Posterior vena cava (tissue), 2 donors: ENCODE data around the gene ZNF592. TPM values are rescaled to one million over a fixed set of nuclear protein-coding genes. Genes with fewer than 3 reads are reported as not detected.

Experiments
- DNase-seq: peaks from one replicate; pipeline ENCODE4 v3.0.0-alpha.2; 2020; ENCODE audit warnings: low spot score
- intact Hi-C, 2 donors: fragments of 100-400 bp; cut with DNase I; formaldehyde crosslinking; loops; one replicate each; pipeline versions ENCODE4 v1.14.1 to v1.14.2; 2022 to 2023
- total RNA-seq, 2 donors: library from RNA; stranded (reverse); fragmentation: NEBNext Ultra II Directional; extraction: Animal tissue kit (Norgen Biotek cat#: 25700); gene quantifications; one replicate each; pipeline ENCODE4 v1.2.1, GENCODE V29; 2021
- donor health status: DM: yes; HTN: yes; CAD: no.
- donor health status: DM: yes; HTN: yes; CAD: no.

The ZNF592 gene
- total RNA-seq, 2 donors from 2014 or later, result 21.3 to 21.8 TPM

DNA sequence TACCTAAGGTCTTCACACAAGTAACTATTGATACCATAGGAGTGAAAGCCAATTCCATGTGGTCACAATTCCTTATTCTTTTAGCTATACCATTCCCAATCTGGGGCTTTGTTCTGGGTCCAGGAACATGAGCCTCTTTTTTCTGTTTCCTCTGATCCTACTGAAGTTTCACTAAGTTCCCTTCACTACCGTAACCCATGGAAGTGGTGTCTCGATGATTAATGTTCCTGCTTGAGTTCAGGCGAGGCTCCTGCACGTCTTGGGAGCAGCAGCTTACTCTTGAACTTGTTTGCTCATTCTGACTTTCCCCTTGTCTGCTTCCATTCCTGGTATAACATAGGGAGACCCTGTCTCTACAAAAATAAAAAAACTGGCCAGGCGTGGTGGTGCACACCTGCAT is 23.6 kb downstream of the ZNF592 start:
- no peak for DNase-seq
- intact Hi-C loops, result no loop called here

DNA sequence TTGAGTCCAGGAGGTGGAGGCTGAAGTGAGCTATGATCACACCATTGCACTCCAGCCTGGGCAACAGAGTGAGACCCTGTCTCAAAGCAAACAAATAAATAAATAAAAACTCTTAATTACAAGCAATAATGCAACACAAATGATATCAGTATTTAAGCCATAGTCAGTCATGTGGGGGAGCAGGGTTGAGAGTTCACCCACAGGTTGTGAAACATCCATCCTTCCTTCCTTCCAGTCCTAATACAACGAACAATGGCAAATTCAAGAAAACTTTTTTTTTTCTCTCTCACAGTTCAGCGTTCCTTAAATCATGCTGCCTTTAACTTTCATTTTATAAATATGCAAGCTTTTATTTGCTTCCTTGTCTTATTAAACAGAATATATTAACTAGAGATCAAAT is 24.1 kb downstream of the ZNF592 start:
- intact Hi-C loops, result no loop called here
- DNase-seq, result no peak

DNA sequence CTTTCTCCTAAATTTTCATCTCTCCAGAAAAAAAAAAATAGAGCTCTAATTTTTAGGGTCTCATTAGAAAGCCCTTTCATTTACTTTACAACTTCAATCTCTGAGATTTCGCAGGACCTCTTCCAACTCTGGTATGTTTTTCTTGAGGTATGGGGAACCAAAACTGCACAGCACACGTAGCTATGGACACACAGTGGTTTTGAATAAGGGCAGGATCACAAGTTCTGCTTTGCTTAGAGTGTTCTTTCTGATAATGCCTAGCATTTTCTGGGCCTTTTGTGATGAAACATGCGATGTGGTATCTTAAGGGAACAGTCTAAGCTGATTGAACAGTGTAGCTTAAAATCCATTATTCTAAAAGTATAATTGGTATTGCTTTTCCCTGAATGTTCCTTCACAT is 25.3 kb downstream of the ZNF592 start:
- intact Hi-C loops, result no loop called here
- no peak for DNase-seq

DNA sequence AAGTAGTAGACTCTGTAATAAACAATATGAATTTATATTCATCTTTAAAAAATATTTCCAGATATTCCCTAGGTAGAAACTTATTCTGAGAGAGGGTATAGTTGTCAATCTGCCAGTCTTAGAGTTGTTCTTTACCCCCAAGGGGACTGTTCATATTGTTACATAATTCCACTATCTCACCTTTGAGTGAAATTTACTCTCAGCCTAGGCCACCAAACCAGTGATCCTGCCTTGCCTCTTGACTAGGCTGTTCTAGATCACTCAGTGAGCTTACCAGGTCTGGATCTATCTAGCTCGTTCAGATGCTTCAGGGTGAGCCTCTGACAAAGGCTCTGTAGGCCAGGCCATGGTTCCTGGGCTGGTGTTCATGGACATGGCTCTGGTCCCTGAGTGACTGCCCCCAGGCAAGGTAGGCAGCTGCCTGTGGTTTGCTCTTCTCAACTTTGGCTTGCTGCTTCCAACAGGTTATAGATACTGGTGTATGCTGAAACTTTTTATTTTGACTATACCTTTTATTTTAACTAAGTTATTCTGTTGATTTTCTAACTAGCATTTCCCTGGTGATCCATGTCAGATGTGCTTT is 27.6 kb downstream of the ZNF592 start:
- intact Hi-C loops, result no loop called here
- no peak for DNase-seq

DNA sequence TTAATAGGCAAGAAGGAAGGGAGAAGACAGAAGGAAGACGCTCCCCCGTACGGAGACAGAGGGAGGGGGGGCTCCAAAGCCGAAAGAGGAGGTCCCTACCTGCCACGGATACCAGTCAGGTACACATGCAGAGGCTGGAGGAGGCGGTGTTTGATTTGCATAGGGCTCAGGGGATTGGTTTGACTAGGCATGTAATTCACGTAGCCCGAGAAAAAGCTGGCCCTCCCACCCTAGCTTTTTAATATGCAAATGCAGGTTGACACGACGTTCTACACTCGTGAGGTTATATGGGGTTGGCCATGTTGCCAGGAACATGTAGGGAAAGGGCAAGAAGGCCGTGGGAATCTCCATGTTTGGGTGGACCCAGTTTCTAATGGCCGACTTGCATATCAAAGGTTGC is 29.8 kb downstream of the ZNF592 start:
- intact Hi-C loops, result no loop called here
- DNase-seq, result no peak

DNA sequence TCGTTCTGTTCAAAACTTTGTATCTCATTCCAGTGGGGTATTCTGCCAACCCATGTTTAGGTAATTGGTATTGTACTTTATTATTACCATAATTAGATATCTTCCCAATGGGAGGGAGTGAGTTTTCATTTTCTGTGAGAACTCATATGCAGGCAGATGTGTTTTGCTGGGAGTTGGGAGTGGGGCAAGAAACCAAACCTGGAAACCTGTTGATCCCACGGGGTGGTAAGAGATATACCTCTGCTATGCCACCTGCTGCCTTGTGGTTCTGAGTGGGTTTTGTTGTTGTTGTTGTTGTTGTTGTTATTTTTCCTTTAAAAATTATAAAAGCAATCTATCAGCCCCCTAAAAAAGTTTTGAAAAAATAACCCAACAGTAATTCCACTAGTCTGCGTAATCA is 32.1 kb downstream of the ZNF592 start:
- intact Hi-C loops, result no loop called here

DNA sequence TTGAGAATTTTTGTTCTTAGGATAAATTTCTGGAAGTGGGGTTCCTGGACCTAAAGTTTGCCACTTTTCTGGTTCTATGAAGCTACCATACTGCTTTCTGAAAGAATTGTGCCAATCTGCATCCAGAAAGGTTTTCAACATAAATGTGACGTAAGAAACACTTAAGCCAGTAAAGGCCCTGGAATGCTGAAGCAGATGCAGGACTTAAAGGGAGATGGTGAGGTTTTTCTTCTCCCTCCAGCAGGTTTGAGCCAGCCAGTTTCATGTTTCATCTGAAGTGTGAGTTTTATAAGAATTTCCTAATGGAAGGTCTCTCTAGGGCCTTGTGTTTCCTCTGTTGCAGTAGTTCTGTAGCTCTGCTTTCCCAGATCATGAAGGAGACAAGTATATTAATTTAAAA is 33.1 kb downstream of the ZNF592 start:
- intact Hi-C loops, result no loop called here

More for the DNA sequence above, 32.1 kb downstream of the ZNF592 start:
- DNase-seq, result no peak

DNA sequence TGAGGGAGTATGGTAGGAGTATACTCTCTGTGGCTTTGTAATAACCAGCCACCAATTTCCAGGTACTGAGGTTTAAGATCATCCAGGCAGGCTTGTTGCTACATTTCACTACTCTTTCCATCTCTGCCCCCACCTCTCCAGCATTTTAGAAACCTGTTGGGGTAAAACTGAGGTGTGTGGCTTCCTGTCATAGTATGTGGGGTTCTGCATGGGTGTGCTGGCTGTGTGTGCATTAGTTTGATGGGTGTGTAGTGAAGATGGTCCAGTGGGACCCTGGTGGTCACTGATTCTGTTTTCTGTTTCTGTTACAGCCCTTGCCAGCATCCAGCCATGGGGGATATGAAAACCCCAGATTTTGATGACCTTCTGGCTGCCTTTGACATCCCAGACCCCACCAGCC is 34.0 kb downstream of the ZNF592 start:
- intact Hi-C loops, result no loop called here
- no peak for DNase-seq

More for the DNA sequence above, 33.1 kb downstream of the ZNF592 start:
- DNase-seq, result no peak

DNA sequence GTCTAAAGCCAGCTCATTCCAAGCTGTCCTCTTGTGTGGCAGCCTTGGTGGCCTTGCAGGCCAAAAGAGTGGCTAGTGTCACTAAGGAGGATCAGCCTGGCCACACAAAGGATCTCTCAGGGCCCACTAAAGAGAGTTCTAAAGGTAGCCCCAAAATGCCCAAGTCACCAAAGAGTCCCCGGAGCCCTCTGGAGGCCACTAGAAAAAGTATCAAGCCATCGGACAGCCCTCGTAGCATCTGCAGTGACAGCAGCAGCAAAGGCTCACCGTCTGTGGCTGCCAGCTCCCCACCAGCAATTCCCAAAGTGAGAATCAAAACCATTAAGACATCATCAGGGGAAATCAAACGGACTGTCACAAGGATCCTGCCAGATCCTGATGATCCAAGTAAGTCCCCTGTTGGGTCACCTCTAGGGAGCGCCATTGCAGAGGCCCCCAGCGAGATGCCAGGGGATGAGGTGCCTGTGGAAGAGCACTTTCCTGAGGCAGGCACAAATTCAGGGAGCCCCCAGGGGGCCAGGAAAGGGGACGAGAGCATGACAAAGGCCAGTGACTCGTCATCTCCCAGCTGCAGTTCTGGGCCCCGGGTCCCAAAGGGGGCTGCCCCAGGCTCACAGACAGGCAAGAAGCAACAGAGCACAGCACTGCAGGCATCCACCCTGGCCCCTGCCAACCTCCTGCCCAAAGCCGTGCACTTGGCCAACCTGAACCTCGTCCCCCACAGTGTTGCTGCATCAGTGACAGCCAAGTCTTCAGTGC is 35.3 kb downstream of the ZNF592 start:
- DNase-seq, result no peak
- intact Hi-C loops, result no loop called here

DNA sequence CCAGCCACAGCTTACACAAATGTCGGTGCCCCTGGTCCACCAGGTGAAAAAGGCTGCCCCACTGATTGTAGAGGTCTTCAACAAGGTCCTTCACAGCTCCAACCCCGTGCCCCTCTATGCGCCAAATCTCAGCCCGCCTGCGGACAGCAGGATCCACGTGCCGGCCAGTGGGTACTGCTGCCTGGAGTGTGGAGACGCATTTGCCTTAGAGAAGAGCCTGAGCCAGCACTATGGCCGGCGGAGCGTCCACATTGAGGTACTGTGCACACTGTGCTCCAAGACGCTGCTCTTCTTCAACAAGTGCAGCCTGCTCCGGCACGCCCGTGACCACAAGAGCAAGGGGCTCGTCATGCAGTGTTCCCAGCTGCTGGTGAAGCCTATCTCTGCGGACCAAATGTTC is 35.9 kb downstream of the ZNF592 start:
- intact Hi-C loops, result no loop called here
- no peak for DNase-seq

DNA sequence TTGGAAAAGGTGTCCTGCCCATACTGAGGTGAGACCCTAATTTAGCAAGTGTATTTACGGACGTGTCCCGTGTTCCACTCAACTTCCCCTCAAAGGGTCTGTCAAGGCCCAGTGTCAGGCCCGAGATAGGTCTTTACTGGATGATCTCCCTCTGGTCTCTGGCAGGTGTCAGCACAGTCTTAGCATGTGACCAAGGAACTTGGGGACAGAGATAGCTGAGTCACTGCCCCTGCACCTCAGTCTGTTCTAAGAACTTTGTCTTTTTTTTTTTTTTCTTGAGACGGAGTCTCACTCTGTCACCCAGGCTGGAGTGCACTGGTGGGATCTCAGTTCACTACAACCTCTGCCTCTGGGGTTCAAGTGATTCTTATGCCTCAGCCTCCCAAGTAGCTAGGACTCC is 36.7 kb downstream of the ZNF592 start:
- no peak for DNase-seq
- intact Hi-C loops, result no loop called here

DNA sequence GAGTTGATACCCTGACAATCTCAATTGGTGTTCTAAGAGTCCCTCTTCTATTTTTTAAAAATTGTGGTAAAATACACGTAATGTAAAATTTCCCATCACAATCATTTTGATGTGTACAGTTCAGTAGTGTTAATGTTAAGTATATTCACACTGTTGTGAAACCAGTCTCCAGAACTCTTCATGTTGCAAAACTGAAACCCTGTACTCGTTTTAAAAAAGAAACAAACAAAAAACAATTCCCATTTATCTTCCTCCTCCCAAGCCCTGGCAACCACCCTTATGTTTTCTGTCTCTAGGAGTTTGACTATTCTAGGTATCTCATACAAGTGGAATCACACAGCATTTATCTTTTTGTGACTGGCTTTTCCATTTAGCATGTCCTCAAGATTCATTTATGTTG is 40.1 kb downstream of the ZNF592 start:
- intact Hi-C loops, result no loop called here
- DNase-seq, result no peak

DNA sequence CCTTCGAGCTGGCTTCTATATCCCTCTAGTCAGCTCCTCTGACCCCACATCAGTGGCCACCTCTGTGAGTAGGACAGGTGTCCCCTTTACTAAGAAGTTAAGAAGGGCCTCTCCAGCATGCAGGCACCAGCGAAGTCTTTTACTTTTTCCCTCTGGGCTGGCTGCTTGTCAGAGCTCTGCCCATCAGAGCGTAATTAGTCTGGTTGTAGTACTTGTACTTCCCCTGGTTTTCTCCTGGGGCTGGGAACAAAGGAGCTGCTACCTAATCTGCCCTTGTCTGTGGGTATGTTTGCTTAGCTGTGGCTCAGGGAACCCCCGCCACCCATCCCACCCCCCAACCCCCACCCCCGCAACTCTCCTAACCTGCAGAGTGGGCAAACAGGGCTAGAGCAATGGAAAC is 41.4 kb downstream of the ZNF592 start:
- intact Hi-C loops, result no loop called here
- DNase-seq, result no peak

DNA sequence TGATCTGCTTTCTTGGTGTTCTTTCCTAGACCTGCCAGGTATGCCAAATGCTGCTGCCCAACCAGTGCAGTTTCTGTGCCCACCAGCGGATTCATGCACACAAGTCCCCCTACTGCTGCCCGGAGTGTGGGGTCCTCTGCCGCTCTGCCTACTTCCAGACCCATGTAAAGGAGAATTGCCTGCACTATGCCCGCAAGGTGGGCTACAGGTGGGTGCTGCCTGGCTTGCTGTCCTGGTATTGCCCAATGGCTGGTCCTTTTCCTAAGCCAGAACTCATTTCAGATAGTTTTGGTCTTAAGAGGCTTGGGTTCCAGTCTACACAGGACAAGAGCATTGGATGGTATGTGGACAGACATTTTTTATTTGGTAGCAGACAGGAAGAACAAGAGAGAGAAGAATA is 42.3 kb downstream of the ZNF592 start:
- no peak for DNase-seq
- intact Hi-C loops, result no loop called here

DNA sequence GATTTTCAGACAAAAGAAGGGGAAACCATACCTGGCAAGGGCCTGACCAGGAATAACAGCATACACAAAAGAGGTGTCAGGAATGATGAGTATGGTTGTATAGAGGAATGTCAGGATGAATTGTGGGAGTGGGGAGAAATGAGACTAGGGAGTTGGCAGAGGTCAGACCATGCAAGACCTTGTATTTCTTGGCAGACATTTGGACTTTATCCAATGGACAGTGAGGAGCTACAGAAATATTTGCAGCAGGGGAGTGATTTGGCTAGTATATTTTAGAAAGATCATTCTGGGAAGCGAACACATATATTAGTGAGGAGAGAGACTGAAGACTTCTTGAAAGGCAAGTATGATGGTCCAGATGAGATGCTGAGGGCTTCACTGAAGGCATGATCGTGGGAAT is 43.4 kb downstream of the ZNF592 start:
- intact Hi-C loops, result no loop called here
- no peak for DNase-seq

DNA sequence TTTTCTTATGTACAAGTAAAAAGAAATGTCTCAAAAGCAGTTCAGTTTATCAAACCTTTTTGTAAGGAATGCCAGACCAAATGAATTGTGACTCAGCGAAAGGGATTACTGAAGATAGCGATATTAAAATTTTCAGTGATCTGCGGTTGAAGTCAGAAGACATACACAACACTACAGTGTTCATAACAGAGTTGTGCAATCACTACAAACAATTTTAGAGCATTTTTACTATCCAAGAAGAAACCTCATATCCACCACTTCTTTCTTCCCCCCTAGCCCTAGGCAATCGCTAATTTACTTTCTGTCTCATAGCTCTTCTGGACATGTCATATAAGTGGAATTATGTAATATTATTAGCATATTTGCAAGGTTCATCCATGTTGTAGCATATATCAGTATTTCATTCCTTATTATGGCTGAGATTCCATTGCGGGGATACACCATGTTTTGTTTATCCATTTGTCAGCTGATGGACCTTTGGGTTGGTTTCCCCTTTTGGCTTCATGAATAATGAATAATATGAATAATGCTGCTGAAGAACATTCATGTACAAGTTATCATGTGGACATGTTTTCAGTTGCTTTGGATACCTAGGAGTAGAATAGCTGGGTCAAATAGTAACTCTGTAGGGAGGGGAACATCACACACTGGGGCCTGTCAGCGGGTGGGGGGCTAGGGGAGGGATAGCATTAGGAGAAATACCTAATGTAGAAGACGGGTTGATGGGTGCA is 45.2 kb downstream of the ZNF592 start:
- intact Hi-C loops, result no loop called here
- no peak for DNase-seq

DNA sequence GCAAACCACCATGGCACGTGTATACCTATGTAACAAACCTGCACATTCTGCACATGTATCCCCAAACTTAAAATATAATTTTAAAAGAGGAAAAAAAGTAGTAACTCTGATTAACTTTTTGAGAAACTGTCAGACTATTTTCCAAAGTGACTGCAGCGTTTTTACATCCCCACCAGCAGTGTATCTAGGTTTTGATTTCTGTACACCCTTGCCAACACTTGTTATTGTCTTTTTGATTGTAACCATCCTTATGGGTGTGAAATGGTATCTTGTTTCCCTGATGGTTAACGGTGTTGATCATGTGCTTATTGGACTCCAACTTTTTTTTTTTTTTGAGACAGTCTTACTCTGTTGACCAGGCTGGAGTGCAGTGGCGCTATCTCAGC is 45.8 kb downstream of the ZNF592 start:
- intact Hi-C loops, result no loop called here
- no peak for DNase-seq

DNA sequence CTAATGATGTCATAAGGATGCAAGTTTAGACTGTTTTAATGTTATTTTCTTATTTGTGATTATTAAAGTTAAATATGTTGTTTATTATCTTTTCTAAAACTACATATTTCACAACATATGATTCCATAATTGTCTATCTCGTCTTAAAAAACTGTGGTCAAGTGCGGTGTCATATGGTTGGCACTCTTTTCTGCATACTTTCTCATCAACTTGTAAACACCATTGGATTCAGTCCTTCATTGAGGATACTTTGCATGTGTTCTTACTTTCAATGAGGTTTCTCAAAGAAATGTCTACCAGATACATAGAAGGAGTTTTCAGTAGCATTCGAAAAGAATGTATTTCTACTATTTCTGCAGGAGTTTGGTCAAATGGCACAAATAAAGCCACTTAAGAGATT is 46.8 kb downstream of the ZNF592 start:
- intact Hi-C loops, result no loop called here
- no peak for DNase-seq

DNA sequence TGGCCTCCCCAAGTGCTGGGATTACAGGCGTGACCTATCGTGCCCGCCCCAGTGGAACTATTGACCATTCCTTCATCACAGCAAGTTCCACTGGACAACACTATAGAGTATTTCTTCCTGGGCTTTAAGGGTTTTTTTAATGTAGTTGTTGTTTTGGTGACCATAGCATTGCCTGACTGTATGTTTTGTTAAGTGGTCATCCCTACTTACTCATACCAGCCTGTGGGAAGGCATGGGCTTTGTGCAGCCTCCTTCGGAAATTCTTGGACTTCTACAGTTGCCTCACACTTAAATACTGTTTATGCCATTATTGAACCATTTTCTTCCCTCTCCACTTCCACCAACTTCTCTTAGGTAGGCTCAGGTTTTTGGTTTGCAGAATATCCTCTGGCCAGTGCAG is 48.8 kb downstream of the ZNF592 start:
- DNase-seq, result no peak
- intact Hi-C loops, result no loop called here

DNA sequence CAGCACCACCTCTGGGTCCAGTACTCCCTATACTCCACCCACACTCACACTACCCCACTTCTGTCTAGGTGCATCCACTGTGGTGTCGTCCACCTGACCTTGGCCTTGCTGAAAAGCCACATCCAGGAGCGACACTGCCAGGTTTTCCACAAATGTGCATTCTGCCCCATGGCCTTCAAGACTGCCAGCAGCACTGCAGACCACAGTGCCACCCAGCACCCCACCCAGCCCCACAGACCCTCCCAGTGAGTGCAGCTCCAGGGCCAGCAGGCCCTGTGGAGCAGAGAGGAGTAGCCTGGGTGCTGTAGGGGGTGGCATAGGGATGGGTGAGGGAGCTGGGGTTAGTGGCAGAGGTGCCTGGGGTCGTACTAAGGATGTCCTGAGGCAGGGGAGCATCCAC is 49.4 kb downstream of the ZNF592 start:
- intact Hi-C loops, result no loop called here
- no peak for DNase-seq

DNA sequence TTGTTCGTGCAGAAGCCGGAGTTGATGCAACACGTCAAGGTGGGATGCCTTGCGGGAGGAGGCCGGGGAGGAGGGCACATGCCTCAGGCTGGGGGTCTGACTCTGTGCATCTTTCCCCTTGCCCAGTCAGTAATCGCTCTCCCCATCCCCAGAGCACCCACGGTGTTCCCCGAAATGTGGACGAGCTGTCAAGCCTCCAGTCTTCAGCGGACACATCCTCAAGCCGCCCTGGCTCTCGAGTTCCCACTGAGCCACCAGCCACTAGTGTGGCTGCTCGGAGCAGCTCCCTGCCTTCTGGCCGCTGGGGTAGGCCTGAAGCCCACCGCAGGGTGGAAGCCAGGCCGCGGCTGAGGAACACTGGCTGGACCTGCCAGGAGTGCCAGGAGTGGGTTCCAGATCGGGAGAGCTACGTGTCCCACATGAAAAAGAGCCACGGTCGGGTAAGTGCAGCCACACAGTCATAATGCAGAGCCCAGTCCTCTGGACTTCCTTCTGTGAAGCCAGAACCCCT is 50.1 kb downstream of the ZNF592 start:
- intact Hi-C loops, result no loop called here
- DNase-seq, result no peak
